Measurements from ENCODE around the gene VMP1.

Gene VMP1

GRCh38 chr17:59756236-59756818 lies 48.9 kb downstream of the VMP1 start:
- Histone ChIP-seq H3K27ac (ENCODE audit: extremely low read depth, low read depth, low read length) (peak overlapping the region; percentile 42; the same call in 1 of the 2 replicates), H3K4me1 (ENCODE audit: control insufficient read depth, insufficient read depth, low read length) (peaks cover 19% of the 10 kb centered on the region), H3K36me3 (ENCODE audit: control insufficient read depth in 2 of 2, insufficient read depth in 1 of 2, low read length in 2 of 2) (peaks cover 7 to 10% of the 10 kb centered on the region in 2 experiments; a peak in 2 of 3 replicates), H3K9me3 (ENCODE audit: control insufficient read depth, insufficient read depth, low read depth, low read length) (no peaks in the 10 kb centered on the region), H3K4me3 (ENCODE audit: low read depth, low read length) (no peak overlapping the region)
- TF ChIP-seq ZNF548 (tag by site-specific recombination; IDR thresholded peaks at IDR 0.05) (no peak), TCF7L2 (IDR thresholded peaks at IDR 0.05; ENCODE audit: borderline replicate concordance, low read depth, low read length) (no peak), ZNF843 (tag by site-specific recombination; IDR thresholded peaks at IDR 0.05) (no peak), ZNF169 (tag by site-specific recombination; IDR thresholded peaks at IDR 0.05) (no peak), HOXD13 (CRISPR knock-in tag; IDR thresholded peaks at IDR 0.05; ENCODE audit: borderline replicate concordance) (peak; percentile 93), IKZF3 (tag by site-specific recombination; IDR thresholded peaks at IDR 0.05) (peak; percentile 43; the same call in 1 of the 2 replicates), KLF10 (tag by site-specific recombination; IDR thresholded peaks at IDR 0.05) (no peak), PRDM6 (tag by site-specific recombination; IDR thresholded peaks at IDR 0.05) (peak; percentile 74), ZFP41 (tag by site-specific recombination; IDR thresholded peaks at IDR 0.05; ENCODE audit: borderline replicate concordance) (no peak), ZNF324 (tag by site-specific recombination; IDR thresholded peaks at IDR 0.05) (no peak), ZNF658 (tag by site-specific recombination; IDR thresholded peaks at IDR 0.05) (no peak), ZNF830 (tag by site-specific recombination; IDR thresholded peaks at IDR 0.05; ENCODE audit: low read depth) (no peak), MEIS1 (CRISPR knock-in tag; IDR thresholded peaks at IDR 0.05; ENCODE audit: borderline replicate concordance) (peak; percentile 93), BCL6B (tag by site-specific recombination; IDR thresholded peaks at IDR 0.05) (no peak)
- TF ChIP-seq, protein P1, sequence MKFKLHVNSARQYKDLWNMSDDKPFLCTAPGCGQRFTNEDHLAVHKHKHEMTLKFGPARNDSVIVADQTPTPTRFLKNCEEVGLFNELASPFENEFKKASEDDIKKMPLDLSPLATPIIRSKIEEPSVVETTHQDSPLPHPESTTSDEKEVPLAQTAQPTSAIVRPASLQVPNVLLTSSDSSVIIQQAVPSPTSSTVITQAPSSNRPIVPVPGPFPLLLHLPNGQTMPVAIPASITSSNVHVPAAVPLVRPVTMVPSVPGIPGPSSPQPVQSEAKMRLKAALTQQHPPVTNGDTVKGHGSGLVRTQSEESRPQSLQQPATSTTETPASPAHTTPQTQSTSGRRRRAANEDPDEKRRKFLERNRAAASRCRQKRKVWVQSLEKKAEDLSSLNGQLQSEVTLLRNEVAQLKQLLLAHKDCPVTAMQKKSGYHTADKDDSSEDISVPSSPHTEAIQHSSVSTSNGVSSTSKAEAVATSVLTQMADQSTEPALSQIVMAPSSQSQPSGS (tag by site-specific recombination; IDR thresholded peaks at IDR 0.05; ENCODE audit: low read depth): no peak
- POLR2A ChIA-PET: interaction anchor here (0.7 to 3.3 kb wide), 3 partner anchors 30 to 82 kb away, joined by 3 to 50 read pairs (median 21); no protein-coding TSS in a partner anchor
- CTCF ChIA-PET: interaction anchor here (0.7 to 4.9 kb wide), 3 partner anchors 14 to 82 kb away, joined by 3 to 48 read pairs (median 3); no protein-coding TSS in a partner anchor

- Histone ChIP-seq H3K4me3 (ENCODE audit: low read depth, low read length) (no peak overlapping the region), H3K27ac (ENCODE audit: extremely low read depth, low read depth, low read length) (no peak overlapping the region), H3K4me1 (ENCODE audit: control insufficient read depth, insufficient read depth, low read length) (peaks cover 22% of the 10 kb centered on the region), H3K9me3 (ENCODE audit: control insufficient read depth, insufficient read depth, low read depth, low read length) (no peaks in the 10 kb centered on the region), H3K36me3 (ENCODE audit: control insufficient read depth in 2 of 2, insufficient read depth in 1 of 2, low read length in 2 of 2) (peaks cover 7 to 10% of the 10 kb centered on the region in 2 experiments; a peak in 2 of 3 replicates)
- TF ChIP-seq BCL11A (tag by site-specific recombination; IDR thresholded peaks at IDR 0.05; ENCODE audit: low read depth) (no peak), SCRT2 (tag by site-specific recombination; IDR thresholded peaks at IDR 0.05) (no peak), ZNF302 (tag by site-specific recombination; IDR thresholded peaks at IDR 0.05; ENCODE audit: low read depth) (no peak), ZNF558 (tag by site-specific recombination; IDR thresholded peaks at IDR 0.05) (no peak), SETDB1 (IDR thresholded peaks at IDR 0.05; ENCODE audit: insufficient read length, low read length) (no peak), KLF10 (tag by site-specific recombination; IDR thresholded peaks at IDR 0.05) (no peak), HOXA7 (CRISPR knock-in tag; IDR thresholded peaks at IDR 0.05; ENCODE audit: borderline replicate concordance) (no peak), PRDM1 (tag by site-specific recombination; IDR thresholded peaks at IDR 0.05) (no peak), AEBP2 (tag by site-specific recombination; IDR thresholded peaks at IDR 0.05; ENCODE audit: borderline replicate concordance) (no peak)
- ChIA-PET CTCF (interaction anchor here (0.5 to 1.0 kb wide), 2 partner anchors 82 to 1731 kb away, joined by 3 to 4 read pairs; no protein-coding TSS in a partner anchor), POLR2A (interaction anchor here (0.7 to 1.0 kb wide), 3 partner anchors 80 to 1643 kb away, joined by 4 to 8 read pairs (median 4); partner anchors contain the start of gene TBX2)
Measured at GRCh38 chr17:59757043-59757442, 49.6 kb downstream of the VMP1 start.
